ENCODE results near the gene ZRANB1.

DNA sequence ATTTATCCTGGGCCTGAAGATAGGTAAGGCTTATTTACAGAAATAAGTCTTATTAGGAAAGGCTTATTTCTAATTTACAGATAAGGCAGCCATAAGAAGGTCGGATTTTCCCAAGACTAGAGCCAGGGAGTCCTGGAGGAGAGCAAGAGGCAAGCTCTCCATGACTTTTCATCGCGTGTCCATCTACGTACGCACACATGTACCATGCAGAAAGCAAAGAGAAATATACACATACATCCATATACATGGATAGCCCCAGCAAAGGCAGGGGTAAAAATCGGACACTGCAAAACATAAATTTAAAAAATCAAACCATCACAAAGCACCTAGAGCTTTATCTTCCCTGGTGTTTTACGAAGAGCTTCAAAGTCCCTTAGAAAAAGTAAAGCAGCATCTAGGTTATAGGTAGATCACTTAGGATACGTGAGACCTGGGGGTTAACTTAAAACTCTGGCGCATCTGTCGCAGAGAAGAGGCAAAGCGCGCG lies 25.8 kb upstream of the ZRANB1 start:
- TF ChIP-seq, protein P1, sequence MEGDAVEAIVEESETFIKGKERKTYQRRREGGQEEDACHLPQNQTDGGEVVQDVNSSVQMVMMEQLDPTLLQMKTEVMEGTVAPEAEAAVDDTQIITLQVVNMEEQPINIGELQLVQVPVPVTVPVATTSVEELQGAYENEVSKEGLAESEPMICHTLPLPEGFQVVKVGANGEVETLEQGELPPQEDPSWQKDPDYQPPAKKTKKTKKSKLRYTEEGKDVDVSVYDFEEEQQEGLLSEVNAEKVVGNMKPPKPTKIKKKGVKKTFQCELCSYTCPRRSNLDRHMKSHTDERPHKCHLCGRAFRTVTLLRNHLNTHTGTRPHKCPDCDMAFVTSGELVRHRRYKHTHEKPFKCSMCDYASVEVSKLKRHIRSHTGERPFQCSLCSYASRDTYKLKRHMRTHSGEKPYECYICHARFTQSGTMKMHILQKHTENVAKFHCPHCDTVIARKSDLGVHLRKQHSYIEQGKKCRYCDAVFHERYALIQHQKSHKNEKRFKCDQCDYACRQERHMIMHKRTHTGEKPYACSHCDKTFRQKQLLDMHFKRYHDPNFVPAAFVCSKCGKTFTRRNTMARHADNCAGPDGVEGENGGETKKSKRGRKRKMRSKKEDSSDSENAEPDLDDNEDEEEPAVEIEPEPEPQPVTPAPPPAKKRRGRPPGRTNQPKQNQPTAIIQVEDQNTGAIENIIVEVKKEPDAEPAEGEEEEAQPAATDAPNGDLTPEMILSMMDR (conservative IDR thresholded peaks at IDR 0.05; ENCODE audit: low read depth, low read length) = no peak
- no peak for TF ChIP-seq EZH2 (IDR thresholded peaks at IDR 0.05; ENCODE audit: borderline replicate concordance, low read depth, low read length, poor library complexity, severe bottlenecking)

Measured in A673 (cell line).